22Rv1 (cell line): ENCODE measurements around the gene ZNF99.
"Not testable (repeated sequence)": the region's sequence is repeated elsewhere in the genome, so short reads cannot be mapped to it uniquely, and the experiment has no call there.

Source experiments
- H3K27ac ChIP-seq: fragments of 450-650 bp; 2 replicates; pipeline ENCODE4 v1.5.1; 2017
- ZFX ChIP-seq: fragments of 450-650 bp; IDR thresholded peaks from 2 replicates; pipeline ENCODE4 v1.6.1; 2017; ENCODE audit warnings: antibody characterized with exemption, borderline replicate concordance
- TF ChIP-seq, protein P1 (sequence below): fragments of 450-650 bp; IDR thresholded peaks from 2 replicates; pipeline ENCODE4 v1.5.1; 2017; ENCODE audit warnings: mild to moderate bottlenecking

The ZNF99 gene

DNA sequence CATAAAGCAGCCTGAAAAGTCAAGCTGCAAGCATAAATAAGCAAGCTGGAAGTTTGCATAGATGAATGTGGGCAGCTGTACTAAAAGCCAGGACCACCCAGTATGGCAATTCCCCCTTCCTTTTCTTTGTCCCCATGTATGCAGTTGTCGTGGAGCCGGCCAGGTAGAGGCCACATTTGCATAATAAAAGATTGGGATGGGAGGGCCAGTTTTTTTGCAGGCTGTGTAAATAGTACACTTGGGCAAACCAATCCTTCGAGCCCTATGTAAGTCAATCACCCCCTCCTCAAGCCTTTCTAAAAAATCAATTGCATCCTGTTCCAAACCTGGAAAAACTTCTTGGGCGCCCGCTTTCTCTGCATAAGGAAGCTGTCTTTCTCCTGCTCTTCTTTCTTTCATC, 13.1 kb upstream of the ZNF99 start:
- no peak for TF ChIP-seq ZFX
- TF ChIP-seq, protein P1, sequence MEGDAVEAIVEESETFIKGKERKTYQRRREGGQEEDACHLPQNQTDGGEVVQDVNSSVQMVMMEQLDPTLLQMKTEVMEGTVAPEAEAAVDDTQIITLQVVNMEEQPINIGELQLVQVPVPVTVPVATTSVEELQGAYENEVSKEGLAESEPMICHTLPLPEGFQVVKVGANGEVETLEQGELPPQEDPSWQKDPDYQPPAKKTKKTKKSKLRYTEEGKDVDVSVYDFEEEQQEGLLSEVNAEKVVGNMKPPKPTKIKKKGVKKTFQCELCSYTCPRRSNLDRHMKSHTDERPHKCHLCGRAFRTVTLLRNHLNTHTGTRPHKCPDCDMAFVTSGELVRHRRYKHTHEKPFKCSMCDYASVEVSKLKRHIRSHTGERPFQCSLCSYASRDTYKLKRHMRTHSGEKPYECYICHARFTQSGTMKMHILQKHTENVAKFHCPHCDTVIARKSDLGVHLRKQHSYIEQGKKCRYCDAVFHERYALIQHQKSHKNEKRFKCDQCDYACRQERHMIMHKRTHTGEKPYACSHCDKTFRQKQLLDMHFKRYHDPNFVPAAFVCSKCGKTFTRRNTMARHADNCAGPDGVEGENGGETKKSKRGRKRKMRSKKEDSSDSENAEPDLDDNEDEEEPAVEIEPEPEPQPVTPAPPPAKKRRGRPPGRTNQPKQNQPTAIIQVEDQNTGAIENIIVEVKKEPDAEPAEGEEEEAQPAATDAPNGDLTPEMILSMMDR: no peak
- no peak overlapping the region for H3K27ac ChIP-seq

DNA sequence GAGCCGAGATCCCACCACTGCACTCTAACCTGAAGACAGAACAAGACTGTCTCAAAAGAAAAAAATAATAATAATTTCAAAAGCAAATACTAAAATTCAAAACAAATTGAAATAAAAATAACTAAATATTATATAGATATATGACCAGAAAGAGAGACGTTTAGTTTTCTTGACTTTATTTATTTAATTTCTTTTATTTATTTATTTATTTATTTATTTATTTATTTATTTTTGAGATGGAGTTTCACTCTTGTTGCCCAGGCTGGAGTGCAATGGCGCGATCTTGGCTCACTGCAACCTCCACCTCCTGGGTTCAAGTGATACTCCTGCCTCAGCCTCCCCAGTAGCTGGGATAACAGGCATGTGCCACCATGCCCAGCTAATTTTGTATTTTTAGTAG, 8.9 kb upstream of the ZNF99 start:
- not testable (repeated sequence) for H3K27ac ChIP-seq

DNA sequence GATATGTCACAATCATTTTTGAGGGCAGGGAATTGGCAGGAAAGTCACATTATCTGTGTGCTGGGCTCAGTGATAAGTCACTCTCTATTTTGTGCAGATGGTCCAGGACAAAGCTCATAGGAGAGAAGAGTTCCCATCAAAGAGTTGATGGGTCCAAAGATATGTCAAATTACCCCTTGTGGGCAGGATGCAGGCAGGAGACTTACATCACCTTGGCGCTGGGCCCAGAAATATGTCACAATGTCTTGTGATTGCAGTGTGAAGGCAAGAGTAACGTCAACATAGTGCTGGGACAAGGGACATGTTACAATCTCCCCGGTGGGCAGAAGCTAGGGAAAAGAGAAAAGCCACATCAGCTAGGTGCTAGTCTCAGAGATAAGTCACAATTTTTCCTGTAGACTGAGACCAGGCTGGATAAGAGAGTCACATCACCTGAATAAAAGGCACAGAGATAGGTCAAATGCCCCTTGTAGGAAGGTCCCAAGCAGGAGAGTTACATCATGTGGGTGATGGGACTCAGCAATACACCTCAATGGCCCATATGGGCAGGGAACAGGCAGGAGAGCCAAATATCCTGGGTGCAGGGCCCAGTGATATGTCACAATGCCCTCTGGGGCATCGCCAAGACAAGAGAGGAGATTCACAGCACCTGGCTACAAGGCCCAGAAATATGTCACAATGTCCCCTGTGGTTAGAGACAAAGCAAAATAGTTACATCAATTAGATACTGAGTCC, 47.9 kb downstream of the ZNF99 start:
- no peak overlapping the region for H3K27ac ChIP-seq
- TF ChIP-seq, protein P1: no peak
- no peak for TF ChIP-seq ZFX

DNA sequence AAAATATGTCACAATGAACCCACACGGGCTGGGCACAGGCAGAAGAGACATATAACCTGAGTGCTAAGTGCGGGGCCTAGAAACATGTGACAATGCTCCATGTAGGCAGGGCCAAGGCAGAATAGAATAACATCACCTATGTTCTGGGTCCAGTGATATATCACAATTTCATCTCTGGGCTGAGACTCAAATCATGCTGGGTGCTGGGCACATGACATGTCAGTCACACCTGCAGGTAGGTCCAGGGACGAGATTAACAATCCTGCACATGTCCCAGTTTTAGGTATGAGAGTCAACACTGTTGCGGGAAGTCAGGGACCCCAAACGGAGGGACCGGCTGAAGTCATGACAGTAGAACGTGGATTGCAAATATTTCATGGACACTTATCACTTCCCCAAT, 50.3 kb downstream of the ZNF99 start:
- TF ChIP-seq, protein P1: no peak
- TF ChIP-seq ZFX: no peak
- H3K27ac ChIP-seq: no peak overlapping the region

DNA sequence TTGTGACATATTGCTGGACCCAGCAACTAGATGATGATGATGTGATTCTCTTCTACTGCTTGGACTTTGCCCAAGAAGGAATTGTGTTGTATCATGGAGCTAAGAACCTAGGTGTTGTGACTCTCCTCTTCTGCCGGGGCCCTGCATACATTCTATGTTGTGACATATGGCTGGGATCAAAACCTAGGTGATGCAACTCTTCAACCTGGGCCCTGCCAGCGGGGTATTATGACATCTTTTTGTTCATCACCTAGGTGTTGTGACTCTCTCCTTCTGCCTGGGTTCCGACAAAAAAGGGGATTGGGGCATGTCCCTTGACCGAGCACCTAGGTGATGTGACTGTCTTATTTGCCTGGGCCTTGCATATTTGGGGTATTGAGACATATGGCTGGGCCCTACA, 55.7 kb downstream of the ZNF99 start:
- not testable (repeated sequence) for H3K27ac ChIP-seq

DNA sequence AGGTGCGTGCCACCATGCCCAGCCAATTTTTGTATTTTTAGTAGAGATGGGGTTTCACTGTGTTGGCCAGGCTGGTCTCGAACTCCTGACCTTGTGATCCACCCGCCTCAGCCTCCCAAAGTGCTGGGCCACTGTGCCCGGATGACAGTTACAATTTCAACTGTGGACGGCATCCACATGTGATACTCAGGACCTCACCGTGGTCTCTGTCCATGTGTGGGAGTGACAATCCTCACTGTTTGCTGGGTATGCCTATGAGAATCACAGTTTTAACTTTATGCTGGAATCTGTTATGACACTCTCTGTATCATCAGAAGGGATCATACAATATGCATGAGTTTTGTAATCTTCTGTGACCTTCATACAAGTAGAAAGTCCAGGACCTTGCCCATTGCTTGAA, 62.4 kb downstream of the ZNF99 start:
- H3K27ac ChIP-seq: not testable (repeated sequence)

DNA sequence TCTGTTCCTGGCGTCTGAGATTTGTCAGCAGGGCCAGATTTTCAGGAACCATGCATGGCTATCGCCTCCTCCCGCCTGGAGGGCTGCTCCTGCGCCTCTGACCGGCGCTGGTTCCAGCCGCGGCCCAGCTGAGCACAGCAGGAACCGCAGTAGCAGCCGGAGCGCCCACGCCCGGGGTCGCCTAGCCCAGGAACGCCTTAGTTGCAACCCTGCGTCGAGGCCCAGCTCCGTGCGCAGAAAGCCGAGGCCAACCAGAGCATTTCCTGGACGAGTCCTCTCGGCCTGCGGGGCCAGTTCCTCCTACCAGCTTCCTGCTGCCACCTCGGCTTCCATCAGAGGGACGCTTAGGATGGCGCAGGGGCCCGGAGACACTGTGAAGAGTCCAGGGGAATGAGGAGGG, 75.0 kb downstream of the ZNF99 start:
- no peak for TF ChIP-seq ZFX
- TF ChIP-seq, protein P1: no peak
- no peak overlapping the region for H3K27ac ChIP-seq

DNA sequence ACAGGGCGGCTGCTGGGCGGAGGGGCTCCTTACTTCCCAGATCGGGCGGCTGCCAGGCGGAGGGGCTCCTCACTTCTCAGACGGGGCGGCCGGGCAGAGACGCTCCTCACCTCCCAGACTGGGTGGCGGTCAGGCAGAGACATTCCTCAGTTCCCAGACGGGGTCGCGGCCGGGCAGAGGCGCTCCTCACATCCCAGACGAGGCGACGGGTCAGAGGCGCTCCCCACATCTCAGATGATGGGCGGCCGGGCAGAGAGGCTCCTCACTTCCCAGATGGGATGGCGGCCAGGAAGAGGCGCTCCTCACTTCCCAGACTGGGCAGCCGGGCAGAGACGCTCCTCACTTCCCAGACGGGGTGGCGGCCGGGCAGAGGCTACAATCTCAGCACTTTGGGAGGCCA, 80.9 kb downstream of the ZNF99 start:
- H3K27ac ChIP-seq: not testable (repeated sequence)

DNA sequence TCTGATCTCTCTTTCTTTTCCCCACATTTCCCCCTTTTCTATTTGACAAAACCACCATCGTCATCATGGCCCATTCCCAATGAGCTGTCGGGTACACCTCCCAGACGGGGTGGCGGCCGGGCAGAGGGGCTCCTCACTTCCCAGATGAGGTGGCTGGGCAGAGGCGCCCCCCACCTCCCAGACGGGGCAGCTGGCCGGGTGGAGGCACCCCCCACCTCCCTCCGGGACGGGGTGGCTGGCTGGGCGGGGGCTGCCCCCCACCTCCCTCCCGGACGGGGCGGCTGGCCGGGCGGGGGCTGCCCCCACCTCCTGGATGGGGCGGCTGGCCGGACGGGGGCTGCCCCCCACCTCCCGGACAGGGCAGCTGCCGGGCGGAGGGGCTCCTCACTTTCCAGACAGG, 81.3 kb downstream of the ZNF99 start:
- not testable (repeated sequence) for H3K27ac ChIP-seq
